ENCODE data around the gene MRPL49.
"Not testable (repeated sequence)": the region's sequence is repeated elsewhere in the genome, so short reads cannot be mapped to it uniquely, and the experiment has no call there.

The MRPL49 gene

DNA sequence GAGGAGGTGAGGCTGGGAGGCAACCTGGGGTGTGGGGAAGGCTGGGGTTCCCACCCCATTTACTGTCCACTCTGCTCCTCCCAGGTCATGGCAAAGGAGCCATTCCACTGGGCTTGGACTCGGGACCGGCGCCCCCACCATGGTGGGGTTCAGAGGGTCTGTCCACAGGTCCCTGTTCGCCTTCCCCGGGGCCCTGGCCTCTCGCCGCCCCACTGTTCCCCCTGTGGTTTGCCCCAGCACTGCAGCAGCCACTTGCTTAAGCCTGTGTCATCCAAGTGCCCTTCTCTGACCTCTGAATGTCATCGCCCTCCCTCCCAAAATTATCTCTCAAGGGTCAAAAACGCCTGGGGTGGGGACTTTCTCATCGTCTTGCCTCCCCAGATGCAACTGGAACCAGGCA lies 50.5 kb downstream of the MRPL49 start:
- peaks cover 10% of the 10 kb centered on the region for H3K4me1 Mint-ChIP-seq
- no peaks in the 10 kb centered on the region for H3K9me3 Mint-ChIP-seq
- ATAC-seq (no peak), DNase-seq (no peak)
- no peaks in the 10 kb centered on the region for H3K27me3 Mint-ChIP-seq
- H3K27ac Mint-ChIP-seq: no peak overlapping the region
- no peak overlapping the region for H3K4me3 Mint-ChIP-seq
- no peaks in the 10 kb centered on the region for H3K36me3 Mint-ChIP-seq (ENCODE audit: low read depth)

DNA sequence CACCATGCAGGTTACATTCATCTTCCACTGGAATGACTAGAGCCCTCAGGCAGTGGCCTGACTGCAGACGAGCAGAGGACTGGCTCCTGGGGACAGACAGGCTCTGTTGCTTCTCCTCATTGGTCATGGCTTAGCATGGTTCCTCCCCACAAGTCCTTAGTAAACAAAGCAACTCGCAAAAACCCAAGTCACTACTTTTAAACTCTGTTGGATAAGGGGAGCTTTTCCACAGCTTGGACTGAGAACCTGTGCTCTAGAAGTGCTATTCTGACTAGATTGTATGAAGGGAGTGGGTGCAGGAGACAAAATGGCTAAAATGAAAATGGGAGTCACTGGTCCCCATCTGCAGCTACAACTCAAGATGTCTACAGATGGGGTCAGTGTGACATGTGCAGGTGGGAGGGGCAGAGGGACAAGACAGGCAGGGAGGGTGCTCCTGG lies 52.5 kb downstream of the MRPL49 start:
- H3K27ac Mint-ChIP-seq, H3K4me1 Mint-ChIP-seq, H3K4me3 Mint-ChIP-seq: not testable (repeated sequence)

More for the DNA sequence above, 52.5 kb downstream of the MRPL49 start:
- H3K9me3 Mint-ChIP-seq; H3K27me3 Mint-ChIP-seq; DNase-seq; ATAC-seq; H3K36me3 Mint-ChIP-seq (ENCODE audit: low read depth): not testable (repeated sequence)
